NOMO-1 treated with dmso at 0.1 percent for 144 hours (cell line): Measurements from ENCODE around the gene CALML3.
"Not testable (repeated sequence)": the region's sequence is repeated elsewhere in the genome, so short reads cannot be mapped to it uniquely, and the experiment has no call there.

Source experiments
- DNase-seq: peaks from one replicate; lab custom pipeline; 2025; ENCODE audit not compliant: unreplicated experiment; lab: John Stamatoyannopoulos, UW

The CALML3 gene

GRCh38 chr10:5524641-5525560 lies at the start of gene CALML3:
Gene CALML3 (plus strand): TSS chr10:5524961. CDS start chr10:5525086, 125 bp downstream.
- no peak for DNase-seq

DNA sequence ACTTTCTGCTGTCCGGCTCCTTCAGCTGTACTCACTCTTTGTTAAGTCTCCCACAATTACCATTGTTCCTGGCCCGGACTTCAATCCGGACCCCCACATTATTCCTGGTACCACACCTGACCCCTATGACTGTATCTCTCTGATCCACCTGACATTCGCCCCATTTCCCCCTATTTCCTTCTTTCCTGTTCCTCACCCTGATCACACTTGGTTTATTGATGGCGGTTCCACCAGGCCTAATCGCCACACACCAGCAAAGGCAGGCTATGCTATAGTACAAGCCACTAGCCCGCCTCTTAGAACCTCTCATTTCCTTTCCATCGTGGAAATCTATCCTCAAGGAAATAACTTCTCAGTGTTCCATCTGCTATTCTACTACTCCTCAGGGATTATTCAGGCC lies 49.7 kb upstream of the CALML3 start:
- not testable (repeated sequence) for DNase-seq

DNA sequence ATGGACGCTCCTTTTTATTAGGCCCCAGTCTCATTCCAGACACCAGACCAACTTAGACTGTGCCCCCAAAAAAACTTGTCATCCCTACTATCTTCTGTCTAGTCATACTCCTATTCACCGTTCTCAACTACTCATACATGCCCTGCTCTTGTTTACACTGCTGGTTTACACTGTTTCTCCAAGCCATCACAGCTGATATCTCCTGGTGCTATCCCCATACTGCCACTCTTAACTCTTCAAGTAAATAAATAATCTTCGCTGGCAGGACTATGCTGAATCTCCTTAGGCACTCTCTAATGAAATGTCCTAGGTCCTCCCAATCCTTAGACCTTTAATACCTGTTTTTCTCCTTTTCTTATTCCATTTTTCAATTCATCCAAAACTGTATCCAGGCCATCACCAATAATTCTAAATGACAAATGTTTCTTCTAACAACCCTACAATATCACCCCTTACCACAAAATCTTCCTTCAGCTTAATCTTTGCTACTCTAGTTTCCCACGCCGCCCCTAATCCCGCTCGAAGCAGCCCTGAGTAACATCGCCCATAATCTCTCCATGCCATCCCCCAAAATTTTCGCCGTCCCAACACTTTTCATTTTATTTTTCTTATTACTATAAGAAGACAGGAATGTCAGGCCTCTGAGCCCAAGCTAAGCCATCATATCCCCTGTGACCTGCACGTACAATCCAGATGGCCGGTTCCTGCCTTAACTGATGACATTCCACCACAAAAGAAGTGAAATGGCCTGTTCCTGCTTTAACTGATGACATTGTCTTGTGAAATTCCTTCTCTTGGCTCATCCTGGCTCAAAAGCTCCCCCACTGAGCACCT lies 48.6 kb upstream of the CALML3 start:
- DNase-seq: not testable (repeated sequence)

GRCh38 chr10:5476918-5477525 lies 47.7 kb upstream of the CALML3 start:
- no peak for DNase-seq

DNA sequence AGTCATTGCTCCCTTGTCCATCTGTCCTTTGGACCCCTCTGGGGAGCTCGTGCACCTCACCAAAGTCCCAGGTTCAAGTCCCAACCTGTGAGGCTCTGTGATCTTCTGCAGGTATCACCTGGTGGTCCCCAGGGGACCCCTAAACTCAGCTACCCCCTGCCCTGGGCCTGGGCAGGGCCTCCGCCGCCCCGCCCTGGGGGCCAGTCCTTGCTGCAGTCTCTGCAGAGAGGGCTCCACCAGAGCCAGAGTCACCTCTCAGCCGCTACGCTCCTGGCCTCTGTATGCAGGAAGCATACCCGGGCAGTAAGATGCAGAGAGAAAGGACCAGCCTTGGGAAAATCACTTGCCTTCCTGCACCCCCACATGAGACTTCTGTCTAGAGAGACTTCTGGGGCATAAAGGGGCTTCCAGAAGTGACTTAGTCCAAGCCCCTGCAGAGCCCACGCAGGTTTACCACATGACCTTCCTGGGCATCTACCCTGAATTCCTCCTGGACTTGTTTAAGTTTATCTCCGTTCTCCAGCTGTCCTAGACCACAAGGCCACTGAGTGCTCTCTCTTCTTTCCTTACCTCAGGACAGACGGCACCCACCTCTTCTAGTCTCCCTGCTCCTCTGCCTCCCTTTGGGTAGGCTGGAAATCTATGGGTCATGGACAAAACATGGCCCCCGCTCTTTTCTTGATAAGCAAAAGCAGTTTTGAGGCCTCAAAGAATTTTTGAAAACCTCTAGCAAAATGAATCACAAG lies 46.6 kb upstream of the CALML3 start:
- no peak for DNase-seq

- no peak for DNase-seq
These were observed 46.0 kb upstream of the CALML3 start for GRCh38 chr10:5478694-5479305.

DNA sequence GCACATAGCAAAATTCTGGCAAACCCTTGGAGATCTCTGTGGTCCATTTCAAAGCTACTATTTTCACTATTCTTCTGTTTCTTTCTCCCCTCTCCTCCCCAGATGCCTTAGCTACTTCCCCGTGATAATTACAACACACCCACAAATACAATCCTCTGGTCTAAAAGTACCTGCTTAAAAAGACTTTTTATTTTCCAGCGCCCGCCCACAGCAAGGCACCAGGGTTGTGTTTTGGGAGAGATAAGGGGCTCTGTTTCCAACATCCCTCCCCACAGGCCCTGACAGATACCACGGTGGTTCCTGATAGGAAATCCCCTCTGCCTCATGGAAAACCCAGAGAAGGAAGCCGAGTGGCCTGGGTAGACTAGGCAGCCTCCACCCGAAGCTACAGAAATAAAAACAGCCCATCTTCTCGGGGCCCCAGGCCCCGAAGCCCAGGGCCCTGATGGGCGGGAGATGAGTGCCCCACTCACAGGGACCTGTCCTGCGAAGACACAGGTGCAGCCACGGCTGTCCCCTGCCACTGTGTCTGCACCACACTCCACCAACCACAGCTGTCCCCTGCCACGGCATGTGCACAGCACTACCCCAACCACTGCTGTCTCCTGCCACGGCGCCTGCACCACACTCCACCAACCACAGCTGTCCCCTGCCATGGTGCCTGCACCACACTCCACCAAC lies 45.1 kb upstream of the CALML3 start:
- DNase-seq: no peak

DNA sequence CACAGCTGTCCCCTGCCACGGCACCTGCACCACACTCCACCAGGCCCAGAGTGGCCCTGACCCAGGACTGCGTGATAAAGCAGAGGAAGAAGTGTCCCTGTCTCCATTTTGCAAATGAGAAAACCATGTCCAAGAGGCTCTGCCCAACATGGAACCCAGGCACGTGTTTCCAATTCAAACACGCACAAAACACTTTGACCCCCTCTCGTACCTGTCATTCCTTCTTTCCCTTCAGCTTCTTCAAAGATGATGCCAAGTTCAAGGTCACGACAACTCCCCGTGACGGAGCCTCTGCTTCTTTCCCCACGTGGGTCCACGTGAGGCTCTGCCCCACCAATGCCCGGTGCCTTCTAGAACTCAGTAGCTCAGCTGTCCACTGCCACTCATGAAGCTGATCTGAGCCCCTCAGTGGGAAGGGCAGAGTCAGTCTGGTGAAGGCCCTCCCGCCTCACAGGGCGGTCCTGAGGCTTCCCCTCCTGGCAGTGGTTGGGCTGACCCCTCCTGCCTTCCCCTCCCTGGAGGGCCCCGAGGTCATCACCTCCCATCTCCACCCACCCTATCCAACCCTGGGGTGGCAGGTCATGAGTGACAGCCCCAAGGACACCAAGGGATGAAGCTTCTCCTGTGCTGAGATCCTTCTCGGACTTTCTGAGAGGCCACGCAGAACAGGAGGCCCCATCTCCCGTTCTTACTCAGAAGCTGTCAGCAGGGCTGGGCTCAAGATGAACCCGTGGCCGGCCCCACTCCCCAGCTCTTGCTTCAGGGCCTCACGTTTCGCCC lies 44.4 kb upstream of the CALML3 start:
- DNase-seq: no peak

GRCh38 chr10:5481121-5481520 lies 43.6 kb upstream of the CALML3 start:
- no peak for DNase-seq

- DNase-seq: no peak
These were observed 42.7 kb upstream of the CALML3 start for GRCh38 chr10:5482016-5482415.

- DNase-seq: no peak
These were observed 40.6 kb upstream of the CALML3 start for GRCh38 chr10:5484205-5484604.

GRCh38 chr10:5485290-5485689 lies 39.5 kb upstream of the CALML3 start:
- no peak for DNase-seq

GRCh38 chr10:5485948-5486852 lies 38.6 kb upstream of the CALML3 start:
- no peak for DNase-seq

DNA sequence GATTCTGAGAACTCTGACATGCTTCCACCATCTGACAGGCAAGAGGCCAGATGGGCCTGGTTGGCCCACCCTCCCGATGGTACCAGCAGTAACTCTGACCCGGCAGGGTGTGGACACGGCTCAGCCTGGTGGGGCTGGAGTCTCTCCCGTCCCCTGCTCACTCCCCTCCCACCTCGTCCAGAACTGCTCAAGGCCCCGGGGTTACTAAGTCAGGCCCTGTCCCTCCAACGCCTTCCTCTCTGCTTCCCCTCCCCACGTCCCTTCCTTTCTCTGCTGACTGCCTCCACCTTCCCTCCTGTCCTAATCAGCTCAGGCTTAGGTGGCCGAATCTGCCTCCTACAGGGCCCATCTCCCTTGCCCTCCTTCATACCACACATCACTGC lies 37.9 kb upstream of the CALML3 start:
- no peak for DNase-seq

GRCh38 chr10:5488272-5489161 lies 36.2 kb upstream of the CALML3 start:
- DNase-seq: no peak

GRCh38 chr10:5490032-5490431 lies 34.7 kb upstream of the CALML3 start:
- no peak for DNase-seq
